ENCODE data around the gene INPP5E. TPM values are rescaled to one million over a fixed set of nuclear protein-coding genes. Genes with fewer than 3 reads are reported as not detected.

The INPP5E gene
- total and polyA plus RNA-seq, 10 of the 15 experiments (the other 5 are each of a cell fraction or from before 2014, with no cell fraction given) = 0.24 to 16.0 (median 5.3) TPM

DNA sequence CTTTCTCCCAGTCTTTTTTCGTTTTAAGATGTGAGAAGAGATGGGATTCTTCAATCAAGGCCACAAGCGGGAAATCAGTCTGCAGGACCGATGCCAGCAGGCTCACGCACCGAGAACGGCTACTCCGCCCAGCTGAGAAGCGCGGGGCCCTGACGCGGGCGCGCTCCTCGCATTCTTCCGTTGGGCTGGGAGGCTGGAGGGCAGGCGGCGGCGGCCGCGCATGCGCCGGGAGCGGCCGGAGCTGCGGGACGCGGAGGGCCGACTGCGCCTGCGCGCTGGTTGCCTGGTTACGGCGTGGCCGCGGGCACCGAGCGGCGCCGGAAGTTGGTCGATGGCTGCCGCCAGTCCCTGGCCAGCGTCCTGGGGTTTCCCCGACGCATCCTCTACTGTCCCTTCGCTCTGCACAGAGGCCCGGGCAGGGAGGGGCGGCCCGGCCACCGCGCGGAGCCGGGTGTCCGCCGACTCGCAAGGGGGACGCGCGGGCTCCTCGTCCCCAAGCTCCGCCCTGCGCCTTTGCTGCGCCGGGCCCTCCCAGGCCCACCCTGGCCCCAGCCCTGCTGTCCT is 44.0 kb upstream of the INPP5E start (continued):
- TF ChIP-seq, protein P1, sequence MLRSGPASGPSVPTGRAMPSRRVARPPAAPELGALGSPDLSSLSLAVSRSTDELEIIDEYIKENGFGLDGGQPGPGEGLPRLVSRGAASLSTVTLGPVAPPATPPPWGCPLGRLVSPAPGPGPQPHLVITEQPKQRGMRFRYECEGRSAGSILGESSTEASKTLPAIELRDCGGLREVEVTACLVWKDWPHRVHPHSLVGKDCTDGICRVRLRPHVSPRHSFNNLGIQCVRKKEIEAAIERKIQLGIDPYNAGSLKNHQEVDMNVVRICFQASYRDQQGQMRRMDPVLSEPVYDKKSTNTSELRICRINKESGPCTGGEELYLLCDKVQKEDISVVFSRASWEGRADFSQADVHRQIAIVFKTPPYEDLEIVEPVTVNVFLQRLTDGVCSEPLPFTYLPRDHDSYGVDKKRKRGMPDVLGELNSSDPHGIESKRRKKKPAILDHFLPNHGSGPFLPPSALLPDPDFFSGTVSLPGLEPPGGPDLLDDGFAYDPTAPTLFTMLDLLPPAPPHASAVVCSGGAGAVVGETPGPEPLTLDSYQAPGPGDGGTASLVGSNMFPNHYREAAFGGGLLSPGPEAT (IDR thresholded peaks at IDR 0.05; ENCODE audit: low read depth) = 0 out of 2 replicates have a peak, but pooled peaks have one; percentile 11
- TF ChIP-seq EGR1 (IDR thresholded peaks at IDR 0.05; ENCODE audit: borderline replicate concordance in 1 of 2, low read depth in 2 of 2, low read length in 2 of 2) (no peak), MTA2 (IDR thresholded peaks at IDR 0.05; ENCODE audit: low read depth) (no peak), MYB (IDR thresholded peaks at IDR 0.05; ENCODE audit: borderline replicate concordance, low read depth, low read length) (no peak), SMC3 (IDR thresholded peaks at IDR 0.05; ENCODE audit: borderline replicate concordance, low read length) (no peak), RELA (IDR thresholded peaks at IDR 0.05; ENCODE audit: borderline replicate concordance, partially characterized antibody) (peak; percentile 73), MTA3 (IDR thresholded peaks at IDR 0.05; ENCODE audit: borderline replicate concordance, low read length) (no peak), ATF7 (IDR thresholded peaks at IDR 0.05; ENCODE audit: low read depth) (no peak), SIN3A (IDR thresholded peaks at IDR 0.05; ENCODE audit: low read depth, low read length) (peak; percentile 84), HDGF (IDR thresholded peaks at IDR 0.05) (no peak), TBL1XR1 (IDR thresholded peaks at IDR 0.05; ENCODE audit: low read depth, low read length) (no peak), DPF2 (IDR thresholded peaks at IDR 0.05) (peak; percentile 65), RAD21 (IDR thresholded peaks at IDR 0.05; ENCODE audit: insufficient read depth, low read depth, low read length) (no peak), ZSCAN29 (IDR thresholded peaks at IDR 0.05) (no peak), SMARCA5 (IDR thresholded peaks at IDR 0.05) (peak; percentile 100), BHLHE40 (IDR thresholded peaks at IDR 0.05; ENCODE audit: borderline replicate concordance in 1 of 2, low read depth in 2 of 2, low read length in 1 of 2) (peak in 1 of 2 experiments; percentile 41; a peak in 2 of 4 replicates), SREBF2 (IDR thresholded peaks at IDR 0.05; ENCODE audit: low read length) (no peak), RAD51 (IDR thresholded peaks at IDR 0.05) (no peak), RFX5 (IDR thresholded peaks at IDR 0.05; ENCODE audit: low read depth, low read length) (no peak), POLR2A (IDR thresholded peaks at IDR 0.05; ENCODE audit: low read depth, low read length) (peak; percentile 75)
- TF ChIP-seq, protein P2, sequence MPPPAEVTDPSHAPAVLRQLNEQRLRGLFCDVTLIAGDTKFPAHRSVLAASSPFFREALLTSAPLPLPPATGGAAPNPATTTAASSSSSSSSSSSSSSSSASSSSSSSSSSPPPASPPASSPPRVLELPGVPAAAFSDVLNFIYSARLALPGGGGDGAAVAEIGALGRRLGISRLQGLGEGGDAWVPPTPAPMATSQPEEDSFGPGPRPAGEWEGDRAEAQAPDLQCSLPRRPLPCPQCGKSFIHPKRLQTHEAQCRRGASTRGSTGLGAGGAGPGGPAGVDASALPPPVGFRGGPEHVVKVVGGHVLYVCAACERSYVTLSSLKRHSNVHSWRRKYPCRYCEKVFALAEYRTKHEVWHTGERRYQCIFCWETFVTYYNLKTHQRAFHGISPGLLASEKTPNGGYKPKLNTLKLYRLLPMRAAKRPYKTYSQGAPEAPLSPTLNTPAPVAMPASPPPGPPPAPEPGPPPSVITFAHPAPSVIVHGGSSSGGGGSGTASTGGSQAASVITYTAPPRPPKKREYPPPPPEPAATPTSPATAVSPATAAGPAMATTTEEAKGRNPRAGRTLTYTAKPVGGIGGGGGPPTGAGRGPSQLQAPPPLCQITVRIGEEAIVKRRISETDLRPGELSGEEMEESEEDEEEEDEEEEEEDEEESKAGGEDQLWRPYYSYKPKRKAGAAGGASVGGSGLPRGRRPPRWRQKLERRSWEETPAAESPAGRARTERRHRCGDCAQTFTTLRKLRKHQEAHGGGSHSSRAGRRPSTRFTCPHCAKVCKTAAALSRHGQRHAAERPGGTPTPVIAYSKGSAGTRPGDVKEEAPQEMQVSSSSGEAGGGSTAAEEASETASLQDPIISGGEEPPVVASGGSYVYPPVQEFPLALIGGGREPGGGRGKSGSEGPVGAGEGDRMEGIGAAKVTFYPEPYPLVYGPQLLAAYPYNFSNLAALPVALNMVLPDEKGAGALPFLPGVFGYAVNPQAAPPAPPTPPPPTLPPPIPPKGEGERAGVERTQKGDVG (CRISPR knock-in tag; IDR thresholded peaks at IDR 0.05) = no peak
- TF ChIP-seq, protein P3, sequence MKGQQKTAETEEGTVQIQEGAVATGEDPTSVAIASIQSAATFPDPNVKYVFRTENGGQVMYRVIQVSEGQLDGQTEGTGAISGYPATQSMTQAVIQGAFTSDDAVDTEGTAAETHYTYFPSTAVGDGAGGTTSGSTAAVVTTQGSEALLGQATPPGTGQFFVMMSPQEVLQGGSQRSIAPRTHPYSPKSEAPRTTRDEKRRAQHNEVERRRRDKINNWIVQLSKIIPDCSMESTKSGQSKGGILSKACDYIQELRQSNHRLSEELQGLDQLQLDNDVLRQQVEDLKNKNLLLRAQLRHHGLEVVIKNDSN (IDR thresholded peaks at IDR 0.05; ENCODE audit: borderline replicate concordance, extremely low read length, insufficient read depth, low read depth, low read length) = no peak
- TF ChIP-seq, protein P4, sequence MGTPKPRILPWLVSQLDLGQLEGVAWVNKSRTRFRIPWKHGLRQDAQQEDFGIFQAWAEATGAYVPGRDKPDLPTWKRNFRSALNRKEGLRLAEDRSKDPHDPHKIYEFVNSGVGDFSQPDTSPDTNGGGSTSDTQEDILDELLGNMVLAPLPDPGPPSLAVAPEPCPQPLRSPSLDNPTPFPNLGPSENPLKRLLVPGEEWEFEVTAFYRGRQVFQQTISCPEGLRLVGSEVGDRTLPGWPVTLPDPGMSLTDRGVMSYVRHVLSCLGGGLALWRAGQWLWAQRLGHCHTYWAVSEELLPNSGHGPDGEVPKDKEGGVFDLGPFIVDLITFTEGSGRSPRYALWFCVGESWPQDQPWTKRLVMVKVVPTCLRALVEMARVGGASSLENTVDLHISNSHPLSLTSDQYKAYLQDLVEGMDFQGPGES (IDR thresholded peaks at IDR 0.05) = peak; percentile 52
- TF ChIP-seq, protein P5, sequence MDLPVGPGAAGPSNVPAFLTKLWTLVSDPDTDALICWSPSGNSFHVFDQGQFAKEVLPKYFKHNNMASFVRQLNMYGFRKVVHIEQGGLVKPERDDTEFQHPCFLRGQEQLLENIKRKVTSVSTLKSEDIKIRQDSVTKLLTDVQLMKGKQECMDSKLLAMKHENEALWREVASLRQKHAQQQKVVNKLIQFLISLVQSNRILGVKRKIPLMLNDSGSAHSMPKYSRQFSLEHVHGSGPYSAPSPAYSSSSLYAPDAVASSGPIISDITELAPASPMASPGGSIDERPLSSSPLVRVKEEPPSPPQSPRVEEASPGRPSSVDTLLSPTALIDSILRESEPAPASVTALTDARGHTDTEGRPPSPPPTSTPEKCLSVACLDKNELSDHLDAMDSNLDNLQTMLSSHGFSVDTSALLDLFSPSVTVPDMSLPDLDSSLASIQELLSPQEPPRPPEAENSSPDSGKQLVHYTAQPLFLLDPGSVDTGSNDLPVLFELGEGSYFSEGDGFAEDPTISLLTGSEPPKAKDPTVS (IDR thresholded peaks at IDR 0.05; ENCODE audit: low read depth, low read length) = no peak; the same call in 1 of the 2 replicates

Data from GM12878 (cell line).